ENCODE results near the gene DRAP1.

DRAP1 gene

GRCh38 chr11:65965986-65966762, 46.9 kb downstream of the DRAP1 start:
- DNase-seq: no peak

DNA sequence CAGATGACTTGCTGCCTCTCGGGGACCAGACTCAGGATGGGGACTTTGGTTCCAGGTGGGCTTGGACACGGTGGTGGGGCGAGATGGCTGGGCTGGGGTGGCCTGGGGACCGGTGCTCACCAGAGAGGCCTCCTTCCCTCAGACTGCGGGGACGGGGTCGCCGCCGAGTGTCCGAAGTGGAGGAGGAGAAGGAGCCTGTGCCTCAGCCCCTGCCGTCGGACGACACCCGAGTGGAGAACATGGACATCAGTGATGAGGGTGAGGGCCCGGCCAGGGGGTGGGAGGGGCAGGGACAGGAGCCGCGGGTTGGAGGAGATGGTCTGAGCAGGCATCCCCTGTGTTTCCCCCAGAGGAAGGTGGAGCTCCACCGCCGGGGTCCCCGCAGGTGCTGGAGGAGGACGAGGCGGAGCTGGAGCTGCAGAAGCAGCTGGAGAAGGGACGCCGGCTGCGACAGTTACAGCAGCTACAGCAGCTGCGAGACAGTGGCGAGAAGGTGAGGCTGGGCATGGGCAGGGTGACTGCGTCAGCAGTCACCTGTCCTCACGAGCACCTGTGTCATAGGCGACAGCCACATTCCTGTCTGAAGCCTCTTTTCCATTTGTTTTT, 48.2 kb downstream of the DRAP1 start:
- DNase-seq: no peak

- no peak for DNase-seq
Observed at GRCh38 chr11:65968600-65969482, 49.6 kb downstream of the DRAP1 start.
